Activated T-helper 2 cell treated with anti-CD3 and anti-CD28 coated beads, Interferon-gamma antibody, Interleukin-2, Interleukin-4, amounts not matched to agents 10 μg/mL and 5 μg/mL and 100 μg/mL, durations not matched to agents 14 hours and 24 hours and 36 hours (primary cell): ENCODE data around the gene PTGDR. TPM values are rescaled to one million over a fixed set of nuclear protein-coding genes. Genes with fewer than 3 reads are reported as not detected.
A peak's percentile ranks its signal among the peaks of the same experiment; 100 is the strongest.

ENCODE experiments used
- DNase-seq: peaks from one replicate; pipeline ENCODE4 v3.0.0; 2021; ENCODE audit warnings: low spot score
- H3K27ac Mint-ChIP-seq: one replicate; pipeline ENCODE4 v1.8.0; 2021; ENCODE audit warnings: mixed read lengths
- H3K27me3 Mint-ChIP-seq: one replicate; pipeline ENCODE4 v1.8.0; 2021; ENCODE audit warnings: low read depth, mixed read lengths
- H3K36me3 Mint-ChIP-seq: one replicate; pipeline ENCODE4 v1.8.0; 2021; ENCODE audit warnings: low read depth, mixed read lengths
- H3K4me1 Mint-ChIP-seq: one replicate; pipeline ENCODE4 v1.8.0; 2021; ENCODE audit warnings: low read depth, mixed read lengths
- H3K4me3 Mint-ChIP-seq: one replicate; pipeline ENCODE4 v1.8.0; 2021; ENCODE audit warnings: low read depth, mild to moderate bottlenecking, moderate library complexity, mixed read lengths
- H3K9me3 Mint-ChIP-seq: one replicate; pipeline ENCODE4 v1.8.0; 2021; ENCODE audit warnings: mixed read lengths
- intact Hi-C: fragments of 100-400 bp; cut with micrococcal nuclease; formaldehyde crosslinking; loops from one replicate; pipeline ENCODE4 v1.15.1; 2023
- total RNA-seq: library from RNA; stranded (reverse); gene quantifications from 2 replicates; pipeline ENCODE4 v1.2.3, GENCODE V29; 2022

The PTGDR gene, protein sequence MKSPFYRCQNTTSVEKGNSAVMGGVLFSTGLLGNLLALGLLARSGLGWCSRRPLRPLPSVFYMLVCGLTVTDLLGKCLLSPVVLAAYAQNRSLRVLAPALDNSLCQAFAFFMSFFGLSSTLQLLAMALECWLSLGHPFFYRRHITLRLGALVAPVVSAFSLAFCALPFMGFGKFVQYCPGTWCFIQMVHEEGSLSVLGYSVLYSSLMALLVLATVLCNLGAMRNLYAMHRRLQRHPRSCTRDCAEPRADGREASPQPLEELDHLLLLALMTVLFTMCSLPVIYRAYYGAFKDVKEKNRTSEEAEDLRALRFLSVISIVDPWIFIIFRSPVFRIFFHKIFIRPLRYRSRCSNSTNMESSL
- 0.07 and 0.25 TPM in 2 replicates for total RNA-seq

DNA sequence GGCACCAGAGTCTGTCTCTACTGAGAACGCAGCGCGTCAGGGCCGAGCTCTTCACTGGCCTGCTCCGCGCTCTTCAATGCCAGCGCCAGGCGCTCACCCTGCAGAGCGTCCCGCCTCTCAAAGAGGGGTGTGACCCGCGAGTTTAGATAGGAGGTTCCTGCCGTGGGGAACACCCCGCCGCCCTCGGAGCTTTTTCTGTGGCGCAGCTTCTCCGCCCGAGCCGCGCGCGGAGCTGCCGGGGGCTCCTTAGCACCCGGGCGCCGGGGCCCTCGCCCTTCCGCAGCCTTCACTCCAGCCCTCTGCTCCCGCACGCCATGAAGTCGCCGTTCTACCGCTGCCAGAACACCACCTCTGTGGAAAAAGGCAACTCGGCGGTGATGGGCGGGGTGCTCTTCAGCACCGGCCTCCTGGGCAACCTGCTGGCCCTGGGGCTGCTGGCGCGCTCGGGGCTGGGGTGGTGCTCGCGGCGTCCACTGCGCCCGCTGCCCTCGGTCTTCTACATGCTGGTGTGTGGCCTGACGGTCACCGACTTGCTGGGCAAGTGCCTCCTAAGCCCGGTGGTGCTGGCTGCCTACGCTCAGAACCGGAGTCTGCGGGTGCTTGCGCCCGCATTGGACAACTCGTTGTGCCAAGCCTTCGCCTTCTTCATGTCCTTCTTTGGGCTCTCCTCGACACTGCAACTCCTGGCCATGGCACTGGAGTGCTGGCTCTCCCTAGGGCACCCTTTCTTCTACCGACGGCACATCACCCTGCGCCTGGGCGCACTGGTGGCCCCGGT is at the start of gene PTGDR:
PTGDR (plus strand) TSS at position 198 of the 778 bp plus-strand sequence; CDS start at position 315, 117 bp downstream.
- intact Hi-C loops: no loop called here
- H3K4me3 Mint-ChIP-seq: peak within 1 kb of the TSS; percentile 87
- H3K27ac Mint-ChIP-seq: no peak within 1 kb of the TSS
- H3K4me1 Mint-ChIP-seq: peaks cover 50% of the 10 kb centered on the region
- DNase-seq: no peak
- H3K27me3 Mint-ChIP-seq: peaks cover 48% of the 10 kb centered on the region
- peaks cover 3% of the 10 kb centered on the region for H3K36me3 Mint-ChIP-seq
- H3K9me3 Mint-ChIP-seq: no peaks in the 10 kb centered on the region

DNA sequence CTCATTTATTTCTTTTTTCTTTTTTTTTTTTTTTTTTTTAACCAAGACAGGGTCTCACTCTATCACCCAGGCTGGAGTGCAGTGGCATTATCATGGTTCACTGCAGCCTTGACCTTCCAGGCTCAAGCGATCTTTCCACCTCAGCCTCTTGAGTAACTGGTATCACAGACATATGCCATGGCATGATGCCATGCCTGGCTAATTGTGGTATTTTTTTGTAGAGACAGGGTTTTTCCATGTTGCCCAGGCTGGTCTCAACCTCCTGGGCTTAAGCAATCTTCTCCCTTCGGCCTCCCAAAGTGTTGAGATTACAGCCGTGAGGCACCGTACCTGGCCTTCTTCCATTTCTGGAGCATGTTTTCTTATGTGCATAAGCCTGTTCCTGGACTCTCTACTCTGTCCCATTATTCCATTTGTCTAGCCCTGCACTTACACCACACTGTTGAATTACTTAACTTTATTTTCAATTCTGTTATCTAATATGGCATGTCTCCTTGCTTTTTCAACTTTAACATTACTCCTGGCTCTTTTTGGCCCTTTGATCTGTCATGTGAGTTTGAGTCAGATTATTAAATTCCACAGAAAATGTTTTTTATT is 47.9 kb upstream of the PTGDR start:
- no peak for DNase-seq
- no peaks in the 10 kb centered on the region for H3K9me3 Mint-ChIP-seq
- H3K27me3 Mint-ChIP-seq: peaks cover 9% of the 10 kb centered on the region
- no peaks in the 10 kb centered on the region for H3K36me3 Mint-ChIP-seq
- no peak overlapping the region for H3K4me3 Mint-ChIP-seq
- no peak overlapping the region for H3K27ac Mint-ChIP-seq
- H3K4me1 Mint-ChIP-seq: peaks cover 10% of the 10 kb centered on the region
- intact Hi-C loops: no loop called here

DNA sequence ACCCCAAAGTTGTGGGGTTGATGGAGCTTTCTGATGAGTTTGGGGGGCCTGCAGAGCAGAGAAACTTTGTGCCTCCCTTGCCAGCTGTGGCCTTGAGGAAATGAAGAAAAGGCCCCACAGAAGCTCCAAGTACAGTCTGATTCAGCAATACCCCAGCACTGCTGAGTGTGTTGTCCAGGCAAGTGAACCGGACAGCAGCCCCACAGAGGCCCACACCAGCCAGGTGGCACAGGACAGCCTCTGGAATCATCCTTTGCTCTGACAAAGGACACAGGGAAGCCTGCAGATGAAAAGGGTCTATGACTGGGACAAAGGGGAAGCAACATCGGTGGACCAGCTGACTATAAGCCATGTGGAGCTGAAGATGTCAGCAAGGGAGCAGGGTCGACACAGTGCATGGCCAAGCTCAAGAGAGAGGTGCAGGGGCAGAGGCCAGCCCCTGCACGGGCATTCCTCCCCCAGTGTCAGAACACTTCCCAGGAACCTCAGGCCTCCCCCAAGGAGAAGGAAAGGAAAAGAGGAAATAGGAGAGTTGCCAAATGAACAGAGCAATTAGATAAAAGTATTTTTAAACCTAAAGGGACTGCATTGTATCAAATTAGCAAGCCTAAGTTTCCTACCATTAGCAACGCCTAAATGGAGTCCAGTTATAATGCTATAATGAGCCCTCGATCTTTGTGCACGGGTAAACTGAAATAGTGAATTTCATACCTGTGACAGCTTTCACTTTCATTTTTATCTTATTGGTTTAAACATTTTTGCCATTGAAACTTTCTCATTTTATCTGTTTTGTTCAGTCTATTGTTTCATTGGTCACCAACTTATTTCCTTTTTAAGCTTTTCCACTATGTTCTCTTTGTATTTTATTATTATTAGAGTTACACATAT is 46.3 kb upstream of the PTGDR start:
- no peaks in the 10 kb centered on the region for H3K9me3 Mint-ChIP-seq
- H3K4me3 Mint-ChIP-seq: peak overlapping the region; percentile 69
- H3K4me1 Mint-ChIP-seq: peaks cover 10% of the 10 kb centered on the region
- H3K36me3 Mint-ChIP-seq: no peaks in the 10 kb centered on the region
- DNase-seq: no peak
- peak overlapping the region; percentile 47 for H3K27ac Mint-ChIP-seq
- intact Hi-C loops: no loop called here
- H3K27me3 Mint-ChIP-seq: peaks cover 4% of the 10 kb centered on the region

DNA sequence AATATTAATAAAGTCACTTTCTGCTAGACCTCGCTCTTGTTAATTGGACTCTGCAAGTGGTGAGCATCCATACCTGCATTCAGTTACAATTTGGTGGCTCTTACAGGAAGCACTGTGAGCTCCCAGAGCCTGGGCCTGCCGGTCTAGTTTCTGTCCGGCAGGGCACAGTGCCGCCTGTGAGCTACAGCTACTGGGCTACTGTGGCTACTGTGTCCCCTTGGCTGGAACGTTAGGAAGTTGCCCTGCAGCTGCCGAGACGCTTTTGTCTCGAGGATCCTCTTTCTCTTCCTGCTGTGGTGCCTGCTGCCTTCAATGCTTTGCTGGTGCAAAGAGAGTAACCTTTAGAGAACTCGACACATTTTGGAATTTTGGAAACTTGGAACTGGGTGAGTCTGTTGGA is 44.6 kb upstream of the PTGDR start:
- Mint-ChIP-seq H3K36me3 (no peaks in the 10 kb centered on the region), H3K4me3 (no peak overlapping the region), H3K4me1 (peaks cover 10% of the 10 kb centered on the region), H3K27ac (no peak overlapping the region), H3K9me3 (no peaks in the 10 kb centered on the region), H3K27me3 (no peaks in the 10 kb centered on the region)
- no peak for DNase-seq
- intact Hi-C loops: no loop called here

DNA sequence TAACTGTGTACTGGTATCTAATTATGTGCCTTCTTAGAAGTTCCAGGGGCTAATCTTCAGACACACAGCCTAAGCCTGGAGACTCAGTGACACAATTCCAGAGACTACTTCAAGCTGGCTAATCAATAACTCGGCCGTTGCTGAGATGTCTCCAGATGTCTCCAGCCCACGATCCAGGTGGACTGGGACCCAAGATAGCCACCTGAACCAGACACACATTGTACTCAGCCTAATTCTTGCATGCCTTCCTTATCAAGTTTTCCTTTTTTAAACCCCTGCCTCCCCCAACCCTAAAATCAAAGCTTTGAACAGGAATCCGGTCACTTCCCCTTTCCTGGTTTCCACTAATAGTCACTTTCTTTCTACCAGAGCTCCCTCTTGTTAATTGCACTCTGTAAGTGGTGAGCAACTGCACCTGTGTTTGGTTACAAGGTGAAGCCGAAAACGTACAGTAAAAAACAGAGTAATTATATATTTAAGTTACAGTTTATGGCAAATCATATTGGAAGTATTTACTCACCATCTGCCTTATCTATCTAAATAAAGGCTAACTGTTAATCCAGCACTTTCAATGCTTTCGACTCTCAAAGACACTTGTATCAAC is 39.8 kb upstream of the PTGDR start:
- intact Hi-C loops: no loop called here
- Mint-ChIP-seq H3K4me1 (no peaks in the 10 kb centered on the region), H3K36me3 (no peaks in the 10 kb centered on the region), H3K4me3 (no peak overlapping the region), H3K9me3 (no peaks in the 10 kb centered on the region), H3K27me3 (peaks cover 11% of the 10 kb centered on the region), H3K27ac (no peak overlapping the region)
- no peak for DNase-seq

DNA sequence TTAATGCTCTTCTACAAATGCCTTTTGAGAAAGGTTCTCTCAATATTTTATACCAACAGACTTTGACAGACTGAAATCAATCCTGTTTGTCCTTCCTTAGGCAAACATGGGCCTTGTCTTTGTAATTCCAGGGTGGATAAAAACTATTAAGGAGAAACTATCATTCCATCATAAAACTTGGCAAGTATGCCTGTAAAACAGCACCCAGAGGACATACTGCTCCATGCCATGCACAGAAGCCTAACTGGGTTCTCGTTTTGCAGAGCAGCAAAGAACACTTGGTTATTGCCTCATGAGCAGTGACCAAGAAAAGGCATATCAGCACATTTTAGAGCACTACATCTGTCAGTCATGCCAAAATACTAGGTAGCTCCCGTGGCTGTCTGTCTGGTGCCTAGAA is 33.8 kb upstream of the PTGDR start:
- Mint-ChIP-seq H3K4me3 (no peak overlapping the region), H3K27me3 (peaks cover 25% of the 10 kb centered on the region), H3K9me3 (no peaks in the 10 kb centered on the region), H3K27ac (no peak overlapping the region), H3K36me3 (no peaks in the 10 kb centered on the region), H3K4me1 (no peaks in the 10 kb centered on the region)
- DNase-seq: no peak
- intact Hi-C loops: no loop called here

DNA sequence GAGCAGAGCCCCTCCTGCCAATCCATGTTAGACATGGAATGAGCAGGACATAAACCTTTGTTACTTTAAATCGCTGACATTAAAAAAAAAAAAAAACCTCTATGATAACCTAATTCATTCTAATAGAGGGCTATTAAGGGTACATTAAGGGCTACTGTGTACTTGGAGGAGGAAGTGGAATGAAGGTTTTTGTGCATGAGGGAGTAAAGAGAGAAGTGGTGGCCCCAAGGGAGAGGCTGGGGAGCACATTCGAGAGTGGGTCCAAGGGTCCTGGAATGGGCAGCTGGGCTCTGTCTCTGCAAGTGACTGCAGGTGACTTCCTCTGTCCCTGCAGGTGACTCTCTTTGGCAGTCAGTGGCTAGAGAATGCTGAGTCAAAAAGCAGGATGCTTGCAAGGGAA is 32.1 kb upstream of the PTGDR start:
- Mint-ChIP-seq H3K4me1 (peaks cover 4% of the 10 kb centered on the region), H3K27me3 (peaks cover 24% of the 10 kb centered on the region), H3K27ac (no peak overlapping the region), H3K9me3 (no peaks in the 10 kb centered on the region), H3K36me3 (no peaks in the 10 kb centered on the region), H3K4me3 (no peak overlapping the region)
- no peak for DNase-seq
- intact Hi-C loops: no loop called here

DNA sequence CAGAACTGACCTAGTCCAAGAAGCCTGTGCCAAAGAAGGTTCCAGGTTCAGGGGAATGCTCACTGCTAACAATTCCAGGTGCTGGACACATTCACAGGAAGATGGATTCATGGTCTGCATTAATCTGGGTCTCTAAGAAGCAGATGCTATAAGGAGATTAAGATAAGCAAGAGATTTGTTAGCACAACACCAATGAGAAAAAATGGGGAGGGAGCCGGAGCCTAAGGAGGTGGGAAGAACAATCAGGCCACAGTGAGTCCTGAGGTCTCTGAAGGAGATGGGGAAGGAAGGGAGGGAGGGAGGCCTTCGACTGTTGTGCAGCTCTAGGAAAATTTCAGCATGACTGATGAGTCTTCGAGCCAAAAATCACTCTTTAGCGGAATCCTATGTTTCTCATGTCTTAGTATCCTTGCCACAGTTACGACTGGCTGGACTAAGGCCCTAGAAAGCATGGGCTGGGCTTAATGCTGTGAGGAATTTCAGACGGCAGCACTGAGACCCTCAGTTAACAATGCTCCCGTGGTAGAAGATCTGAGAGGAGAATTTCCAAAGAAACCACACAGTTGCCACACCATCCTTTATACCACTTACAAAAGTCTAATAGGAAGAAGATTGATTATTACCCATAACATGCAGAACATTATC is 31.5 kb upstream of the PTGDR start:
- Mint-ChIP-seq H3K4me1 (peaks cover 7% of the 10 kb centered on the region), H3K36me3 (no peaks in the 10 kb centered on the region), H3K27me3 (peaks cover 27% of the 10 kb centered on the region), H3K4me3 (no peak overlapping the region), H3K27ac (no peak overlapping the region), H3K9me3 (no peaks in the 10 kb centered on the region)
- intact Hi-C loops: no loop called here
- no peak for DNase-seq

DNA sequence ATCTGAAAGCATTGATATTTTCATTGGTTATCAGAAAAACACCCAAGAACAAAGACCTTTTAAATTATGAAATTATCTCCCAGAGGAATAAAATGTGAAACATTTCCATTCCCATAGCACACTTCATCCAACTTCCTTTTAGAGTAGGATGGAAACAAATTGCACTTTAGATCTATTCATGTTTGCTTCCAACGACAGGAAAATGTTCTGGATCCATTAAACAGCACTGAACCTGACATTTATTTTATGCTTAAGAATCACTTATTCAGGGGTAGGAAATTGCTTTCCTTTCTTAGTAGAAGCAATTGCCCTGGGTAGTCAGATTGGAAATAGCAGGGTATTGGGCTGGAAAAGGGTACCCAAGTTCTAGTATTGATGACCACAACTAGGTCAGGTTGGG is 28.8 kb upstream of the PTGDR start:
- Mint-ChIP-seq H3K4me1 (peaks cover 7% of the 10 kb centered on the region), H3K4me3 (no peak overlapping the region), H3K9me3 (no peaks in the 10 kb centered on the region), H3K27ac (no peak overlapping the region), H3K27me3 (peaks cover 22% of the 10 kb centered on the region), H3K36me3 (no peaks in the 10 kb centered on the region)
- intact Hi-C loops: no loop called here
- no peak for DNase-seq

DNA sequence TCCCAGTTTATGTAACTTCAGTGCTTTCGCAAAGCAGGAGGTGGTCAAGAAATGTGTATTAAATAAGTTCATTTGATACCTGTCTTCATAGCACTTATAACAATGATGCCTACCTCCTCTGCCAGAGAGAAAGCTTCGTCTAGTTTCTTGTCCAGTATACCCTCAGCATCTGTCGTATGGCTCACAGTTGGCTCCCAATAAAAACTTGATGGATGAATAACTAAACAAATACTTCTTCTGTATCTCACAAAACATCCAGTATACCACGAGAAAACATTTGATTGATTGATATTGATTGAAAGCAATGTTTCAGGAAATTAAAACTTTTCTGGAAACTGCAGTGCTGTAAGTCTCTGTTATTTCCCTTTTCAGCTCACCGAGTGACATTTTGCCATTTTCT is 26.9 kb upstream of the PTGDR start:
- Mint-ChIP-seq H3K27me3 (peaks cover 23% of the 10 kb centered on the region), H3K4me3 (no peak overlapping the region), H3K4me1 (peaks cover 7% of the 10 kb centered on the region), H3K9me3 (no peaks in the 10 kb centered on the region), H3K27ac (no peak overlapping the region), H3K36me3 (no peaks in the 10 kb centered on the region)
- no peak for DNase-seq
- intact Hi-C loops: no loop called here

DNA sequence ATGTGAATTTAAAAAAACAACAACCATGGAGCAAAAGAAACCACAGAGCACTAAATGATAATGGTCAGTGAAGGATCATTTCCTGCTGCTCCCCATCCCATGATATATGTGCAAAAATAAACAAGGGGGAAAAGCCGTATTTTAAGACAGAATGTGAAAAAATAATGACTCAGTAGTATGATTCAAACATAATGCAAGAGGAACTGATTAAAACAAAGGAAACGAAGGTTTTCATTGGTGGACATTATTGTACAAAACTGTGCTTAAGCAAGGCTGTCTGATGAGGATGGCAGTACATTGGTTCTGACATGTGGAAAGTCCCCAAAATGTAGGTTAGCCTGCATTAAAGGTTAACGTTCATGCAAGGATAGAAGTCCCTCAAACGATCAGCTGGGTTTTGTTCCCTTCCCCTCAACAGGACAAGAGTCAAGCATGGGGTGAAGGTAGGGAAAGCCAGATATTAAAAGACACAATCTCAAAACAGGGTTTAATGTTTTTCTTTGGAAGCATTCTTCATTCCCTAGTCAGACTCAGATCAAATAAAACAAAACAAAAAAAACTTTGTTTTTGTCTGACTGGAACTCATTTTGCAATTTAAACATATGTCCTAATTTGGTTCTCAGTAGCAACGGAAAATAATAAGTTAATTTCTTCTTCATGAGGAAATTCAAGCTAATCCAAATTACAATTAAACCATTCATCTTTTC is 26.3 kb upstream of the PTGDR start:
- H3K4me3 Mint-ChIP-seq: no peak overlapping the region
- H3K27ac Mint-ChIP-seq: no peak overlapping the region

More for the DNA sequence above, 26.3 kb upstream of the PTGDR start:
- no peaks in the 10 kb centered on the region for H3K36me3 Mint-ChIP-seq
- no peaks in the 10 kb centered on the region for H3K9me3 Mint-ChIP-seq
- H3K4me1 Mint-ChIP-seq: peaks cover 7% of the 10 kb centered on the region
- no peak for DNase-seq
- intact Hi-C loops: no loop called here
- H3K27me3 Mint-ChIP-seq: peaks cover 24% of the 10 kb centered on the region
